Esophagus muscularis mucosa (tissue), 3 donors: ENCODE data around the gene VEPH1.

ENCODE experiments used
- CTCF ChIP-seq, 3 experiments: fragments of 200-600 bp in 2 of 3; fragments of 450-650 bp in 1 of 3; sonication (generic) in 2 of 3; IDR thresholded peaks; one replicate each; pipeline ENCODE4 v1.5.1; 2017 to 2019; ENCODE audit warnings: antibody characterized with exemption in 3 of 3, mild to moderate bottlenecking in 2 of 3, moderate library complexity in 1 of 3
- POLR2AphosphoS5 ChIP-seq, 2 donors: sonication (generic); formaldehyde crosslinking; IDR thresholded peaks; one replicate each; pipeline ENCODE4 v1.6.1; 2017; ENCODE audit warnings: antibody characterized with exemption in 2 of 2

- TF ChIP-seq CTCF (IDR thresholded peaks at IDR 0.05) (no peak), POLR2AphosphoS5 (IDR thresholded peaks at IDR 0.05) (no peak)
Observed at GRCh38 chr3:157318639-157319288, 184.5 kb downstream of the VEPH1 start.
